Endothelial cell of hepatic sinusoid (primary cell): ENCODE results near the gene AGAP1.

ENCODE experiments used
- in situ Hi-C: cut with HindIII; loops from 2 replicates; pipeline ENCODE4 v1.10.0; 2017; ENCODE audit warnings: low sequenced_read_pairs

The AGAP1 gene

DNA sequence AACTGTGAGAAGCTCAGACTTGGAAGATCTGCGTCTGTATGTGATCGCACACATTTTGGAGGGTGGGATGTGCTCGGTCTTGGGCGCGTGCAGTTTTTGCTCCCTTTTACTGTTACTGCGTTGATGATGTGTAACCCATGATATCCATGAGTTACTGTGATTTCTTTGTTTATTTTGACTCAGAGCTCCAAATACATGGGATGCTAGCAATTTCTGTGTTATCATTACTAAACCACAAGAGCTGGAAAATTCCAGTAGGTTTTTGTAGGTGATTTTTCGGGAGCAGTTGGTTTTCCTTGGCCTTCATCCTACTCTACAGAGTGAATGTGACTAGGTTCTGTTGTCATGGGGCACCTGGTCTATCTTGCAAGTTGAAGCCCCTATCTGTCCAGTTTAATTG, 124.2 kb downstream of the AGAP1 start:
- in situ Hi-C loops: loop anchor here (5.0 kb wide), 1 partner anchor 104 kb away; no protein-coding TSS in a partner anchor

DNA sequence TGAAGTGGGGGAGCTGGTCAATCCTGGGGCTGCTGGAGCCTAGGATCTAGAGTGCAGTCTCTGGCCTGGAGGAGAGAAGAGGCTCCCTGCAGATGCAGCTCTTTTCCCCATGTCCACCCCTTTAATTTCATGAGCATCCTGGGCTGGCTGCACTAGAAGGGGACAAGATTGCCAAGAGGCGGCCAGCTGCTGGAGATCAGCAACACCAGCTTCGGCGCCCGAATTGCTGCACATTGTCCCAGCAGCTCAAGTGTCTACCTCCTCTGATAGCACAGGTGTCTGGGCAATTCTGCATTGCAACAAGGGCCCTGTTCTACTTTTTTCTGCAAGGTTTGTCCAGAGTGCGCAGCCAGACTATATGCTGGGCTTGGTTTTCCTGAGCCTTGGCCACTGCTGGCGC, 125.7 kb downstream of the AGAP1 start:
- in situ Hi-C loops: loop anchor here (5.0 kb wide), 1 partner anchor 103 kb away; no protein-coding TSS in a partner anchor

DNA sequence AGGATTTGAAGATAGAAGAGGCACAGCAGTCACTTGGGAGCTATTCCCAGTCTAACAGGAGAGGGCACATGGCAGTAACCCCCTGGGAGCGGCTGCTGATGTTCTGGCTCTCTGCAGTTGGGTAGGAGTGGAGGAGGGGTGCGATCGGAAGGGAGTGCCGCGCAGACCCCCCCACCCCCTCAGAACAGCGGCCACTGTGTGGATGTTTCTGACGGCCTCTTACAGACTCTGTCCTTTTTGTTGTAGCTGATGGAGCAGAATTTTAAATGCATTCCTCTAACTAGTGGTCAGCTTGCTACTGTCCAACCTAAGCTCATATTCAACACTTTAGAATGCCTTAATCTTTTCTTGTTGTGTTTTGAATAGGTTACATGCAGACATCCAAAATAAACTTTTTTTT, 127.9 kb downstream of the AGAP1 start:
- in situ Hi-C loops: no loop called here

DNA sequence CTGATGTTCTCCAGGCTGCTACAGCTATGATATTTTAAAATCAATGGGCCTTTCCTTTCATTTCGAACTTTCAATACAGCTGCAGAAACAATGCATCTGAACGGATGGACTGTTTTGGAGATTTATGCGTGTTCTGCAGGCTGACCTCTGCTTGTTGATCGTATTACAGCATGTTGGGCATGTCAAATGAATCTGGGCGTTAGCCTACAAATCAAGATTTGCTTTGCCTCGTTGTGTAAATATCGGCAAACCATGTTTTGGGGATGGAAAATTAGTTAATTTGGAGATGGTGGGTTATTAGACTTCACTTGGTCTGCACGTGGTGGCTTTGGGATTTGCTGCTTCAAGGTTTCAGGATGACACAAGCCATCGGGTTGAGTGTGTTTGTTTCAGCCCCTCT, 129.3 kb downstream of the AGAP1 start:
- in situ Hi-C loops: no loop called here

DNA sequence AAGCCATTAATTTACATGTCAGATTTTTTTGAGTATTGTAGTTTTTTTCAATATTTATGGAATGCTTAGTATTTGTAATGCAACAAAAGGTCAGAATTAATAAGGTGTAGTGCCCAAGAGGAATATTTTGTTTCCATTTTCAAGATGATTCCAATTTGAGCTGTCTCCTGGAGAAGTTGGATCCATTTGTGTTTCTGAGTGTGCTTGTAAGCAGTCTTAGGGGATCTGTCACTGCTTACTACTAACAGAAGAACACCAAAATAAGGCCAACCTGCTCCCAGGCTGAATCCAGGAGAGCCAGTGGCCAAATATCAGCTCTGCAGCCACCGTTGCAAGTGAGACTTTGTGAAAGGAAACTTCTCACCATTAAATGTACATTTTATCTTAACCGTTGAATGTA, 129.9 kb downstream of the AGAP1 start:
- in situ Hi-C loops: no loop called here

DNA sequence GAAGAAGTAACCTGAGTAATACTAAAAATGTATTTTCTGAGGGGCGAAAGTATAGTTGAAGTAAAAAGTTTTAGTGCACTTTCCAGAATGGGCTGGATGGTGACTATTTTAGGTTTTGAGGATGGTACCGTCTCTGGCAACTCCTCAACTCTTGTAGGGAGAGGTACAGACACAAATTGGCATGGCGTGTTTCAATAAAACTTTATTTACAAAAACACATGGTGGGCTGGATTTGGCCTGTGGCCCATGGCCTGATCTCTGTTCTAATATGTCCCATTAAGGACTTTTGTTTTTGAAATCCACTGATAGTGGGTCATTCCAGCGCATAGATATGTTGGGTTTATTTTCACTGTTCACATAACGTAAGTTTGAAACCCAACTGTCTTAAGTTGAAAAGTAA, 132.8 kb downstream of the AGAP1 start:
- in situ Hi-C loops: no loop called here

DNA sequence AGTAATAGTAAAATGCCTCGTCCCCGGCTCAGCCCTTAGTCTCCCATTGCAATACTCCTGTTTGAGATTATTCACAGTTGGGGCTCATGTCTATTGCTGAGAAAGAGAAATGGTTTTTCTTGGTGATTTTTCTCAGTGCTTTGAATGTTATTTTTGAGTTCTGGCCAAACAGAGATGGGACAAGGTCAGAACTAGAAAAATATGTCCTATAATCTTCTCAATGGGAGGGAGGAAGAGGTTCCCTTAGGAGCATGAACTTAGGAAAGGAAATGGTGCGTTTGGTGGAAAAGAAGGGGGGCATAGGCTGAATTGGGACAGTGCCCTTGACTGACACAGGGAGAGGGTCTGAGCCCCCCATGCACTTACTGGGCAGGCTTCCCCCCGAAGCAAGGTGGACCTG, 133.8 kb downstream of the AGAP1 start:
- in situ Hi-C loops: no loop called here

DNA sequence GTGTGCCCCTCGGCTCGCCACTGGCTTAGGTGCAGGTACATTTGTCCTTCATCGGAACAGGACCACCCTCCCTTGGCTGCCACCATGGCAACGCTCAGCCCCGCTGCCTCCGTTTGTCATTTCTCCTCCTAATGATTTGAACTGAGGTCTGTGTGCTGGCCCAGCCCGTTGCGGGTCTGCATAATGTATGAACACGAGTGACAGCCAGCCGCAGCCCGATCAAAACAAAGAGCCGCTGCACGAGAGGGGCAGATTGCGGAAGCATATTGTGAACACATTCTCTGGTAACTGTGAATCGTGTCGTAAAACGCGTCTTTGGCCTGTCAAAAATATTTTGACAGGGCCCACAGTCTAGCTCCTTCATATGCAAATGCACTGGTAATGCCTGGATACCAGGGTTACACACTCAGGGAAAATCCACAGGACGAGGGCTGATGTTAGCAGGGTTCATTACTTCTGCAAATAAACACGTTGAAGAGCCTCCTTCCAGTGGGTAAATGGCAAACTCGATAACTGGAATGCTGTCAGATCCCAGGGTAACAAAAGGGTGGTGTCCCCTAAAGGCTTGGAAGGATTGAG, 137.0 kb downstream of the AGAP1 start:
- in situ Hi-C loops: no loop called here

DNA sequence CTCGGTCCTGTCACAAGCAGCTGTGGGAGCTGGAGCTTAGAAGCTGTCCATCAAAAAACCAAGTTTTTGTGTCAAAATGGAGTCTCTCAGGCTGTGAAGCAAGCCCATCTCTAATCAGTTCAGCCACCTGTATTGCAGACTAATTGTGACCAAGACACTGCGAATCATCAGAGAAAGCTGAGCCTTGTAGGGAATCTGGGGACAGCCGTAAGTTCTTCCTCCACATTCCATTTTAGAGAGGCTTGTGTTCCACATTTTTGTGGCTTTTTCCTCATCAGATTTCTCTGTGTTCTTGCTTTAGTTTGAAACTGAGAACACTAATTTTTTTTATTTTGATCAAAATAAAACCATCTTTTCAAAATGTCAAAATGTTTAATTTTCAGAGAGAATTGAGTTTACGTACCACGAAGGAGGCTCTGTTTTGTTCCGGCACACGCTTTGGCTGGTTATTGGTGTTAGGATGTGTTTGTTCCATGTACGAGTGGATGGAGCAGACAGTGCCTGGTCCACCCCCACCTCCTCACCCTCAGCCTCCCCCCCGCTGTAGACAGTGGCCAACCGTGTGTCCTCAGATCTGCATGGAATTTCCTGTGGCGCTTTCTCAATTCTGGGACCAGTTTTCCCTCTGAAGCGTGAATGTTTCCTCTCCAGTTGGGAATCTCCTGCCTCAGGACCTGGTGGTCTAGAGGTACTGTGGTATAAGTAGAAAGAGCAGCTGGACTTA, 140.8 kb downstream of the AGAP1 start:
- in situ Hi-C loops: no loop called here

DNA sequence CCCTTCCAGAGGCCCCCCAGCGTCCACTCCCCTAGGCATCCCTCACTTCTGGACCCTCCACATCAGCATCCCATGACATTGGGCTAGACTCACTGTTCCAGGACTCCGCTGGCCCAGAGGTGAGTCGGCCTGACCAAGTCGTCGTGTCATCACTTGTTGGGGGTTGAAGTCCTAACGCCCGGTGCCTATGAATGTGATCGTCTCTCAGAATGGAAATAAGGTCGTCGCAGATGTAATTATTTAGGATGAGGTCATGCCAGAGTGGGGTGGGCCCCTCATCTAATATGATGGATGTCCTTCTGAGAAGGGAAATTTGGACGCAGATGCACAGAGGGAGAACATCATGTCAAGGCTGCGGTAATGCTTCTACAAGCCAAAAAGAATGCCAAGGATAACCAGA, 142.7 kb downstream of the AGAP1 start:
- in situ Hi-C loops: no loop called here

DNA sequence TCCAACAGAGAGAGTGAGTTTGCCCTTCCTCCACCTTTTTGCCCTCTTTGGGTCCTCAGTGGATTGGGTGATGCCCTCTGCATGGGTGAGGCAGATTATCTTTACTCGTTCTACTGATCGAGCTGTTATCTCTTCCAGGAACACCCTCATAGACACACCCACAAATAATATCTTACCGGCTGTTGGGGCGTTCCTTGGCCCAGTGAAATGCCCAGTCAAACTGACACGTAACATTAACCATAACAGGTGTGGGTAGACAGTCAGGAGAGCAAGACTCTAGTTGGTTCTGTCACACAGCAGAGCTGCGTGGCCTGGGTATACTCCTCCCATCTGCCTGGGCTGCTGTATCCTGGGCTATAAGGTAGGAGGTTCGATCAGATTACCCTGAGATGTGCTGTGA, 144.1 kb downstream of the AGAP1 start:
- in situ Hi-C loops: no loop called here

DNA sequence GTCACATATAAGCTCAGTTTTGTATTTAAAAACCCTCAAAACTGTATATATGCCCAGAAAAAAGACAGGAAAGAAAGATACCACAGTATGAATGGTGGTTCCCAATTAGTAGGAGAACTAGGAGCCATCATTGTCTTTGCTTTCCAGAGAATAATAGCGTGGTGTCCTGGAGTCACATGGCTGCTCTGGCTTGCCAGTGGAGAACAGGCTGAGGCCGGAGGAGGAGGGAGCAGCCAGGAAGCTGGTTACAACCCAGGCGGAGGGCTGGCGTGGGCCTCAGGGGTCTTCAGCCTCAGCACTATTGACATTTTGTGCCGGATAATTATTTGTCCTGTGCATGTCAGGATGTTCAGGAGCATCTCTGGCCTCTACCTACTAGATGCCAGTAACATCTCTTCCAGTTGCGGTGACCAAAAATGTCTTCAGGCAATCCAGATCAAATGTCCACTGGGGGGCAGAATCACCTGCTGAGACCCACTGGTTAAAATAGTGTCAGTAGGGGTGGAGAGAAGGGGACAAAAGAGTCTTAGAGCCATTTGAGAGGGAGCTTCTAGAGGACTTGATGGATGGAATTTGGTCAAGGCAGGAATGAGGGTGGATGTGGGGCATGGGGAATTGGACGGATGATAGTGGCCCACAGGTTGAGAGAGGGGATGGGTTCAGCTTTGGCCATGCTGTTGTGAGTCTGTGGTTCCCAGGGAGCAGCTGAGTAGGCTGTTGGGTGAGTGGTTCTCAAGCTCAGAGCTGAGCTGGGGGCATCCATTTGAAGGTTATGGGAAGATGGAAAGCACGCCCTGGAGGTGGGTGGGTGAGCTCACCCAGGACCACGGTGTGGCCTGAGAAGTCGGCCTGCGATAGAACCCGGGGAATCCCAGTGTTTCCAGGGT, 144.9 kb downstream of the AGAP1 start:
- in situ Hi-C loops: no loop called here

DNA sequence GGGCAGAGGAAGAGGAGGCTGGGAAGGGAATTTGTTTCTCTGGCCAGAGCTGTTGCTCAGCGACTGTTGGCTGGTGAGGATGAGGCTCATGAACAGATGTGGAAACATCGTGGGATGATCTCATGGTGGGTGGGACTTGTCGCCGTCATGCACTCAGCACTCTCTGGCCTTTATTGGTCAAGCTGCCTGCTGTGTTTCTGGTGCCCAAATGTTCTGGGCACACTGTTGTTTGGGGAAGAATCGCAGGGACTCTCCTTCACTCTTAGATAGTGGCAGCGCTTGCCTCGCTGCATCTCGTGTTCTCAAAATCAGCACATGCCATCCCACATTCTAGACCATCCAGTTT, 145.6 kb downstream of the AGAP1 start:
- in situ Hi-C loops: no loop called here

DNA sequence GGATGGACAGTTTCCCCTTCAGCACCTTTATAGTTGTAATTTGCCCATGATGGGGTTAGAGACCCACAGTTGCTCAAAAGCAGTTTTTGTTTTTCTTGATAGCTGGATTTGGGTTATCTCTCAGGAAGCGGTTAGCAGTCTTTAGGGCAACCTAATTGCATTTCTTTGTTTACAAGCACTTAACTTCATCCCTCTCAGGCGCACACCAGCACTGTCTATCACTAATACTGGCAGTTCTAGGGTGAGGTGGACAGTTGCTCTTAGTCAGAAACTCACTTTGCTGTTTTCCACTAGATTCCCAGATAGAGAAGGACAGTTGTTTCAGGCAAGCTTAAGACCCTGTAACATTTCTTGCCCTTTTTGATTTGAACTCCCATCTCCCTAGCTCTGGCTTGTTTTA, 146.0 kb downstream of the AGAP1 start:
- in situ Hi-C loops: loop anchor here (10.0 kb wide), 1 partner anchor 305 kb away; no protein-coding TSS in a partner anchor

DNA sequence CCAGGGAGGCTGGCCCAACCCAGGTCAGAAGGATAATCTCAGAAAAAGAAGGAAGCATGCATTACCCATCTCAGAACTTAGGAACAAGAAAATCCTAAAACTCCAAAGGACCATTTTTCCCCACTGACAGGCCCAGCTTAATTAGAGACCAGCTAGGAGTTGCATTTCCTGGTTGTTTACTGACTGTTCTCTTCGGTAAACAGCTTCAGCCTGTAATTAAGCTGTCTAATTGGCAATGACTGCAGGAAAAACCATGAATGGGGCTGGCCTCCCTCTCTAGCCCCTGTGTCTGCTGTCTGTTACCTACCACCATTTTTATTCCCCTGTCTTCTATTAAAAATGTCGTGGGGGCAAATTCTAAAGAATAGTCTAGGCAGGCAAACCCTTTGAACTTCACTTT, 146.5 kb downstream of the AGAP1 start:
- in situ Hi-C loops: loop anchor here (10.0 kb wide), 1 partner anchor 306 kb away; no protein-coding TSS in a partner anchor

DNA sequence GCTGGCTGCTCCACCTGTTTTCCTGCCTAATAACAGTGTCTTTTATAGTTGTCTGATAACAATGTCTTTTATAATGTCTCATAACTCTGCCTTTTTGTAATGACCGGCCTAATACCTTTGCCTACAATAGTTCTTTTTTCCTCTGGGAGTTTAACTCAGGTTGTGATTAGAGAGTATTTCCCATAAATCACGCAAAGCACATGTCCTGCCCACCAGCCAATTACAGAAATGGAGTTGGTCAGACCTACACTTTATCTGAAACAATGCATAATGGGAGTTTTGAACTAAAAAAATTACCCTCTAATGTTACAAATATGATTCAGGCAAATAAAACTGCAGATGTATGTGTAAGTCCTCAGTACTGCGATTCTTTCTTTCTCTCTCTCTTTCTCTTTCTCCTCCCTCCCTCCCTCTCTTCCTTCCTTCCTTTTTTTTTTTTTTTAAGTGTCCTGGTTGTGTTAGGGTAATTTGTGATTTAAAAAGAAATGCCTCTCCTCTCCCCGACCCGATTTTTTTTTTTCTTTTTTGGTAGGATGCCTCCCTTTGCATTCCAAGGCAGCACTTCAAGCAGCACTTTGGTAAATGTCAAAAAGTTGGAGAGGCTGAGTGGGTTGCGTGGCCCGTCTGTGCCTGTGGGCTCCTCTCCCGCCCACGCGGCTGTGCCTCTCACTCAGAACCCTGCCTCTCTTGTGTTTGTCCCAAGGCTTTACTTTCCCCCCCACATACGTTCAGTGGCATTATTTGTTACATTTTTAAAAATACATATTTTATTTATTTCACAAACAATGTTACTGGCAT, 147.3 kb downstream of the AGAP1 start:
- in situ Hi-C loops: loop anchor here (10.0 kb wide), 1 partner anchor 306 kb away; no protein-coding TSS in a partner anchor

DNA sequence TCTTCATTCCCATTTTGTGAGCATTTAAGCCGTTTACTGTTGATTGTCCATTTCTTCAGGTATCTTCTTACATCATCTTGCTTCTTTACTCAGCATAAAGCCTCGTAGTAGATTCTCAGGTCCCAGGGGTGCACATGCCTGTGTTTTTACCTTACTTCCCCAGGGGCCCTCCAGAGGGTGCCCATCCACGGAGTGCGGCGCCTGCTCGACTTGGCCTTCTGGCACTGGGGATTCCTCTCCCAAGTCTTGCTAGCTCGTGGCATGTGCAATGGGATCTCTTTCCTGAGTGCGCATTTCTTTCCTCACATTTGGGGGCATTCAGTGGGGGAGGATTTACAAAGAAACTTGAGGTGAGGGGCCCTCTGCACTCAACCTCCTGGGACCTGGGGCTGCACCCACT, 148.1 kb downstream of the AGAP1 start:
- in situ Hi-C loops: loop anchor here (10.0 kb wide), 1 partner anchor 307 kb away; no protein-coding TSS in a partner anchor

DNA sequence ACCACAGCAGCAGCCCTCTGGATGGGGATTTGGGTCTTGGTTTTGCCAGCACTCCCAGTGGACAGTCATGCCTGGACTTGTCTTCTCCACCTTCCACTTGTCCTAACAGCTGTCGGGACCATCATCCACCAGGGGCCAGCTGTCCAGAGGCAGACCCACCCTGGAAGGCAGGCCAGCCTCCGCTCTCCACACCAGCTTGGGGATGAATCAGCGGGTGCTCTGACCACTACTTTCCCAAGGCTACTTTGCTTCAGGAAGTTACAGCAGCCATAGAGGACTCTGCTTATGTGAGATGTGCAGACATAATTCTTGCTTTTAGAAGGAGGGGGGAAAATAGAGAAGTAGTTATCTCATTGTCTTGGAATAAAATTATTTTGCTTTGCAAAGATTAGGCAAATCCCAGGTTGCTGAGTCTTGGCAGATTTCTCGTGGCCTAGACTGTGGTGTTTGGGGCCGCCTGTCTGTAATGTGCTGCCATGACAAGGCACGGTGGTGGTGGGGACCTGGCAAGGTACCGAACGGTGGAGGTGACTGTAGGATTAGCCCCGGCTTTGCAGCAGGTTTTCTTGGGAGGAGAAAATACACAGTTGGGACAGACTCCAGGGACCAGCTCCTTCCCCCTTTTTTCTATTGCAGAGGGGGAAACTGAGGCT, 148.7 kb downstream of the AGAP1 start:
- in situ Hi-C loops: loop anchor here (10.0 kb wide), 1 partner anchor 308 kb away; no protein-coding TSS in a partner anchor

DNA sequence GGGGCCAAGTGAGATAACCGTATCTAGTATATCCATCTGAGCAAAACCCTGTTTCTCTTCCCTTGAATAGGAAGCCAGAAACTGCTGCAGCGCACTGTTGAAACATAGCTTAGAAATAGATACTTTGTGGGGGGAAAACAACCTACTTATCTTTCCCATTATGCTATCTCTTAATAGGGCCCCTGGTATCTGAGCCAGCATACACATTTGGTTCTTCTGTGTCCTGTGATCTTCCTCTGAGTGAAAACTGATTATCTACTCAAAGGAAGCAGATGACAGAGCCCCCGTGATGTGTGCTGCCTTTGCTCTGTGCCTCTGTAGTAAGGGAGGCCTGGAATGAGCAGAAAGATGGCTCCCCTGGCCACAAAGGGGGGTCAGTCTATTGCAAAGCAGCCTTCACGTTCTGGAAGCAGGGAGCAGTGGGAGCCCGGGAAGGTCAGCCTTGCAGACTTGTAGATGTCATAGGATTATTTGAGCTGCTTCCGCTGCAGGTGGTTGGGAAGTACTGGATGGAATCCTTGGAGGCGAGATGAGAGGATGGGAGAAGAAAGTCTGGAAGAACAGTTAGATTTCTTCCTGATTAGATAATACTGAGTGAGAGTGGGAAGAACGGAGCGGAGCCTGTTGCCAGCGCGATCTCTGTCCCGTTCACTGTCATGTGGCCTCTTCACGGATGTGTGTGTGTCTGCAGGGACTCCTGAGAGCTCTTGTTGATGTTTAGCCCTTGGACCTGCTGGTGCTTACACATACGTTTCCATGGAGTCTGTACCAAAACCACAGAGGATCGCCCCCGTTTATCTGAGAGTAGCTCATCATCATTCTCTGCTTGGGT, 150.1 kb downstream of the AGAP1 start:
- in situ Hi-C loops: loop anchor here (10.0 kb wide), 1 partner anchor 309 kb away; no protein-coding TSS in a partner anchor
